K562 (cell line): ENCODE results near the gene BRWD1. TPM values are rescaled to one million over a fixed set of nuclear protein-coding genes. Genes with fewer than 3 reads are reported as not detected.
A peak's percentile ranks its signal among the peaks of the same experiment; 100 is the strongest.

Source experiments
- C11orf30 ChIP-seq: fragments of 450-650 bp; IDR thresholded peaks from 2 replicates; pipeline ENCODE4 v1.6.1; 2016; ENCODE audit warnings: low read depth, mild to moderate bottlenecking
- CREM ChIP-seq: IDR thresholded peaks from 2 replicates; pipeline ENCODE4 v1.6.1; 2014; ENCODE audit warnings: antibody characterized with exemption, low read depth
- CTBP1 ChIP-seq: fragments of 450-650 bp; IDR thresholded peaks from 2 replicates; pipeline ENCODE4 v1.6.1; 2016; ENCODE audit warnings: borderline replicate concordance
- DPF2 ChIP-seq: fragments of 450-650 bp; IDR thresholded peaks from 2 replicates; pipeline ENCODE4 v1.6.1; 2016
- EGR1 ChIP-seq: fragments of 450-650 bp; conservative IDR thresholded peaks from 2 replicates; pipeline ENCODE4 v1.6.1; 2017; ENCODE audit warnings: mild to moderate bottlenecking
- ESRRA ChIP-seq: fragments of 450-650 bp; IDR thresholded peaks from 2 replicates; pipeline ENCODE4 v1.6.1; 2014; ENCODE audit warnings: low read depth, mild to moderate bottlenecking, moderate library complexity, borderline replicate concordance
- HCFC1 ChIP-seq: IDR thresholded peaks from 2 replicates; pipeline ENCODE4 v1.6.1; 2012; ENCODE audit warnings: low read depth, low read length, improper control_type of control experiment
- JUND ChIP-seq, 2 experiments: IDR thresholded peaks; 2 replicates in 1 of 2; 3 replicates in 1 of 2; pipeline ENCODE4 v1.6.1; 2011; ENCODE audit warnings: borderline replicate concordance in 2 of 2, low read depth in 2 of 2, low read length in 2 of 2, improper control_type of control experiment in 1 of 2, missing biosample characterization in 1 of 2, missing genetic modification characterization in 1 of 2, missing genetic modification reagents in 1 of 2
- LARP7 ChIP-seq: fragments of 450-650 bp; IDR thresholded peaks from 2 replicates; pipeline ENCODE4 v1.6.1; 2016
- MAFG ChIP-seq: fragments of 450-650 bp; conservative IDR thresholded peaks from 2 replicates; pipeline ENCODE4 v1.6.1; 2016; ENCODE audit warnings: missing genetic modification characterization, missing compliant biosample characterization
- NBN ChIP-seq: fragments of 450-650 bp; IDR thresholded peaks from 2 replicates; pipeline ENCODE4 v1.6.1; 2016; ENCODE audit warnings: low read depth, mild to moderate bottlenecking
- RAD21 ChIP-seq, 2 experiments: fragments of 250-450 bp in 1 of 2; fragments of 450-650 bp in 1 of 2; sonication (Bioruptor Pico) in 1 of 2; formaldehyde crosslinking in 1 of 2; IDR thresholded peaks in 1 of 2; conservative IDR thresholded peaks in 1 of 2; 2 replicates each; pipeline versions ENCODE4 v1.4.0 to v1.8.0; 2020 to 2022; ENCODE audit warnings: mild to moderate bottlenecking in 2 of 2, moderate library complexity in 1 of 2
- RCOR1 ChIP-seq, 2 experiments: IDR thresholded peaks; 2 replicates each; pipeline ENCODE4 v1.6.1; 2012; ENCODE audit warnings: low read depth in 2 of 2, low read length in 2 of 2, borderline replicate concordance in 1 of 2, improper control_type of control experiment in 1 of 2
- RFX1 ChIP-seq: fragments of 450-650 bp; IDR thresholded peaks from 2 replicates; pipeline ENCODE4 v1.6.1; 2016; ENCODE audit warnings: mild to moderate bottlenecking, moderate library complexity
- SP1 ChIP-seq: sonication (generic); formaldehyde crosslinking; IDR thresholded peaks from 2 replicates; pipeline ENCODE4 v1.8.1; 2022; ENCODE audit warnings: mild to moderate bottlenecking, missing genetic modification reagents
- SREBF1 ChIP-seq: fragments of 150-350 bp; IDR thresholded peaks from 2 replicates; pipeline ENCODE4 v1.6.1; 2014; ENCODE audit warnings: antibody characterized with exemption, low read depth, low read length, borderline replicate concordance
- SRSF3 ChIP-seq: fragments of 200-400 bp; formaldehyde crosslinking; IDR thresholded peaks from 2 replicates; pipeline ENCODE4 v1.6.1; 2016; ENCODE audit warnings: mild to moderate bottlenecking, low read length, moderate library complexity; ENCODE audit not compliant: insufficient read depth
- TARDBP ChIP-seq: fragments of 450-650 bp; IDR thresholded peaks from 2 replicates; pipeline ENCODE4 v1.6.1; 2016
- TFAM ChIP-seq: fragments of 250-450 bp; sonication (Bioruptor Pico); conservative IDR thresholded peaks from 2 replicates; pipeline ENCODE4 v1.5.0; 2021; ENCODE audit warnings: mild to moderate bottlenecking, moderate library complexity
- ZBTB7A ChIP-seq: IDR thresholded peaks from 2 replicates; pipeline ENCODE4 v1.6.1; 2011; ENCODE audit warnings: low read depth, mild to moderate bottlenecking, low read length, moderate library complexity, borderline replicate concordance; ENCODE audit not compliant: control insufficient read depth
- ZEB2 ChIP-seq: fragments of 450-650 bp; IDR thresholded peaks from 2 replicates; pipeline ENCODE4 v1.6.1; 2016
- ZNF316 ChIP-seq: fragments of 450-650 bp; IDR thresholded peaks from 2 replicates; pipeline ENCODE4 v1.6.1; 2016
- polyA plus RNA-seq, 8 experiments: library from polyadenylated mRNA; depleted of rRNA in 4 of 8; stranded (reverse) in 5 of 8; unstranded in 3 of 8; fragments of >200 nt; fragmentation: Nextera tagmentation in 2 of 8; fragmentation: Illumina TruSeq in 1 of 8; extraction: Ambion mirVana in 2 of 8; extraction: Trizol in 1 of 8; gene quantifications; 2 replicates each; pipeline versions ENCODE4 v1.2.1 to v1.2.3, GENCODE V29; 2011 to 2014; ENCODE audit warnings: inconsistent platforms in 1 of 8, missing spikeins in 1 of 8
- total RNA-seq, 7 experiments: library from RNA; depleted of rRNA in 6 of 7; stranded (reverse); fragments of >200 nt in 6 of 7; fragmentation: Illumina TruSeq in 2 of 7; extraction: Trizol in 2 of 7; gene quantifications; 2 replicates each; pipeline versions ENCODE4 v1.2.1 to v1.2.3, GENCODE V29; 2011 to 2021; ENCODE audit warnings: low replicate concordance in 1 of 7
- TF ChIP-seq, protein P1 (sequence below): fragments of 450-650 bp; formaldehyde crosslinking; IDR thresholded peaks from 2 replicates; pipeline ENCODE4 v1.4.0; 2022; ENCODE audit warnings: missing genetic modification characterization
- TF ChIP-seq, protein P2 (sequence below), 2 experiments: fragments of 450-650 bp; conservative IDR thresholded peaks; 2 replicates each; pipeline ENCODE4 v1.6.1; 2017; ENCODE audit warnings: mild to moderate bottlenecking in 2 of 2, moderate library complexity in 2 of 2

BRWD1 gene
- total and polyA plus RNA-seq, 9 of the 15 experiments (the other 6 are each of a cell fraction or from before 2014, with no cell fraction given) = 10.1 to 60.2 (median 34.1) TPM

DNA sequence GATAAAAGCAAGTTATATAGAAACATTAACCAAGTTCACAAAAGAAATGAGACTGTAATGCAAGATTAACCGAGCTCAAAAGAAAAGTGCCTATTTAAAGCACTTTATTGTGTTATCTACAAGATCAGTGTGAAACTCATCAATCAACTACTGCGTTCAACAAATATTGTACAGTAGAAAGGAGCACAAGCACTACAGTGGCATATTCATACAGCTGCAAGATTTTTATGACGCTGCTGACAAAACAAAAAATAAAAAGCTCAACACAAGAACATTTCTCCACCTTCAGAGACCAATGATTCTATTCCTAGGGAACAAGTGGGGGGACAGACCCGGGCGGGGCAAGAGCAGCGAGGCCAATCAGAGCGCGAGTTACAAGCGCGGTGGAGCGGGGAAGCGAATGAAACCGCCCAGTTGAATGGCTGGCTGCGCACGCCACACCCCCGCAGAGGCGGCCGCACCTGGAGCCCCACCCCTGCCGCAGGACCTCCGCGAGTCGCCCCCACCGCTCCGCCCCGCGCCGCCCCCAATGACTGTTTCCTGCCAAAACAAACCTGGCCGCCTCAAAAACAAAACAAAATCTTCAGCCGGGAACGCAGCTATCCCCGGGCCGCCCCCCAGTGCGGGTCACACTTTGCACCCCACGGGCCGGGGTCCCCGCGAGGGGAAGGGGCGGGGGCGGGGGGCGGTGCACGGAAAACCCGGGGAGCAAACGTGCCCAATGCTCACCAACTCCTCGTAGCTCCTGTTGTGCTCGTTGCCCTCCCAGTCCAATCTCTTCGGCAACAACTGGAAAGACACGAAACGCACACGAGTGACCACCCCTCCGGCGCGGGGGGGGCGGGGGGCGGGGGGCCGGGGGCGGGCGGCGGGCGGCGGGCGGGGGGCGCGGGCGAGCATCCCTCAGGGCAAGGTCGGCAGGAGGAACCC lies 1.1 kb downstream of the BRWD1 start (continued):
- TF ChIP-seq, protein P1, sequence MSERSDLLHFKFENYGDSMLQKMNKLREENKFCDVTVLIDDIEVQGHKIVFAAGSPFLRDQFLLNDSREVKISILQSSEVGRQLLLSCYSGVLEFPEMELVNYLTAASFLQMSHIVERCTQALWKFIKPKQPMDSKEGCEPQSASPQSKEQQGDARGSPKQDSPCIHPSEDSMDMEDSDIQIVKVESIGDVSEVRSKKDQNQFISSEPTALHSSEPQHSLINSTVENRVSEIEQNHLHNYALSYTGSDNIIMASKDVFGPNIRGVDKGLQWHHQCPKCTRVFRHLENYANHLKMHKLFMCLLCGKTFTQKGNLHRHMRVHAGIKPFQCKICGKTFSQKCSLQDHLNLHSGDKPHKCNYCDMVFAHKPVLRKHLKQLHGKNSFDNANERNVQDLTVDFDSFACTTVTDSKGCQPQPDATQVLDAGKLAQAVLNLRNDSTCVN (CRISPR knock-in tag) = no peak
- TF ChIP-seq DPF2 (0 out of 2 replicates have a peak, but pooled peaks have one; percentile 63), RCOR1 (IDR thresholded peaks at IDR 0.05; ENCODE audit: borderline replicate concordance in 1 of 2, low read depth in 2 of 2, low read length in 2 of 2) (peak in 1 of 2 experiments; percentile 68; a peak in 1 of 4 replicates), NBN (peak; percentile 64; the same call in 1 of the 2 replicates), TARDBP (peak; percentile 96), LARP7 (0 out of 2 replicates have a peak, but pooled peaks have one; percentile 50), HCFC1 (peak; percentile 47), SRSF3 (no peak), TFAM (no peak), SREBF1 (0 out of 2 replicates have a peak, but pooled peaks have one; percentile 32), ZEB2 (0 out of 2 replicates have a peak, but pooled peaks have one; percentile 30), CREM (peak; percentile 57), RFX1 (no peak), RAD21 (CRISPR knock-in tag; conservative IDR thresholded peaks at IDR 0.05 in 1 of 2, IDR thresholded peaks at IDR 0.05 in 1 of 2) (no peak), EGR1 (peak; percentile 94), SP1 (CRISPR knock-in tag) (peak; percentile 87), ZNF316 (peak; percentile 72), ZBTB7A (peak; percentile 91; the same call in 1 of the 2 replicates), C11orf30 (0 out of 2 replicates have a peak, but pooled peaks have one; percentile 17), MAFG (0 out of 2 replicates have a peak, but pooled peaks have one; percentile 19), JUND (IDR thresholded peaks at IDR 0.05; ENCODE audit: borderline replicate concordance, low read depth, low read length) (peak; percentile 51; the same call in 1 of the 2 replicates), JUND (tag; IDR thresholded peaks at IDR 0.05; ENCODE audit: borderline replicate concordance, low read depth, low read length) (no peak; the same call in 2 of the 3 replicates), CTBP1 (peak; percentile 74), ESRRA (peak; percentile 74; the same call in 1 of the 2 replicates)
- TF ChIP-seq, protein P2, sequence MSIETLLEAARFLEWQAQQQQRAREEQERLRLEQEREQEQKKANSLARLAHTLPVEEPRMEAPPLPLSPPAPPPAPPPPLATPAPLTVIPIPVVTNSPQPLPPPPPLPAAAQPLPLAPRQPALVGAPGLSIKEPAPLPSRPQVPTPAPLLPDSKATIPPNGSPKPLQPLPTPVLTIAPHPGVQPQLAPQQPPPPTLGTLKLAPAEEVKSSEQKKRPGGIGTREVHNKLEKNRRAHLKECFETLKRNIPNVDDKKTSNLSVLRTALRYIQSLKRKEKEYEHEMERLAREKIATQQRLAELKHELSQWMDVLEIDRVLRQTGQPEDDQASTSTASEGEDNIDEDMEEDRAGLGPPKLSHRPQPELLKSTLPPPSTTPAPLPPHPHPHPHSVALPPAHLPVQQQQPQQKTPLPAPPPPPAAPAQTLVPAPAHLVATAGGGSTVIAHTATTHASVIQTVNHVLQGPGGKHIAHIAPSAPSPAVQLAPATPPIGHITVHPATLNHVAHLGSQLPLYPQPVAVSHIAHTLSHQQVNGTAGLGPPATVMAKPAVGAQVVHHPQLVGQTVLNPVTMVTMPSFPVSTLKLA (conservative IDR thresholded peaks at IDR 0.05) = peak; percentile 27 to 65; a peak in 3 of 4 replicates
